ENCODE results near the gene BZW1. TPM values are rescaled to one million over a fixed set of nuclear protein-coding genes. Genes with fewer than 3 reads are reported as not detected.
A peak's percentile ranks its signal among the peaks of the same experiment; 100 is the strongest.
"Not testable (repeated sequence)": the region's sequence is repeated elsewhere in the genome, so short reads cannot be mapped to it uniquely, and the experiment has no call there.

BZW1 gene
- total and polyA plus RNA-seq, 7 donors: 52.5 to 223 (median 120) TPM

- Histone ChIP-seq H3K4me1 (no peaks in the 10 kb centered on the region), H3K4me3 (no peak overlapping the region), H3K9me3 (no peaks in the 10 kb centered on the region), H3K27ac (no peak overlapping the region), H3K36me3 (ENCODE audit: insufficient read depth in 1 of 2, low read depth in 1 of 2) (no peaks in the 10 kb centered on the region), H3K27me3 (ENCODE audit: insufficient read depth in 3 of 3, low read length in 2 of 3) (no peaks in the 10 kb centered on the region)
- DNase-seq (no peak), ATAC-seq (no peak)
- WGBS, 3 donors: 85 to 96% (median 94%) methylated on average over 2 of the region's 2 CpGs
- intact Hi-C loops (cut with DNase I): no loop called here
- TF ChIP-seq CTCF (IDR thresholded peaks at IDR 0.05): no peak
Measured at GRCh38 chr2:200800458-200800857, 11.3 kb upstream of the BZW1 start.

DNA sequence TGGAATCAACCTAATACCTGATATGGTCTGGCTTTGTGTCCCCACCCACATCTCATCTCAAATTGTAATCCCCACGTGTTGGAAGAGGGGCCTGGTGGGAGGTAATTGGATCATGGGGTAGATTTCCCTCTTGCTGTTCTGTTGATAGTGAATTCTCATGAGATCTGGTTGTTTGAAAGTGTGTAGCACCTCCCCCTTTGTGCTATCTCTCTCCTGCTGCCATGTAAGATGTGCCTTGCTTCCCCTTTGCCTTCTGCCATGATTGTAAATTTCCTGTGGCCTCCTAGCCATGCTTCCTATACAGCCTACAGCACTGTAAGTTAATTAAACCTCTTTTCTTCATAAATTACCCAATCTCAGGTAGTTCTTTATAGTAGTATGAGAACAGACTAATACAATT is 10.3 kb upstream of the BZW1 start:
- DNase-seq, ATAC-seq: not testable (repeated sequence)
- WGBS, 3 donors: no CpG with 5 or more reads among the region's 1 CpG

DNA sequence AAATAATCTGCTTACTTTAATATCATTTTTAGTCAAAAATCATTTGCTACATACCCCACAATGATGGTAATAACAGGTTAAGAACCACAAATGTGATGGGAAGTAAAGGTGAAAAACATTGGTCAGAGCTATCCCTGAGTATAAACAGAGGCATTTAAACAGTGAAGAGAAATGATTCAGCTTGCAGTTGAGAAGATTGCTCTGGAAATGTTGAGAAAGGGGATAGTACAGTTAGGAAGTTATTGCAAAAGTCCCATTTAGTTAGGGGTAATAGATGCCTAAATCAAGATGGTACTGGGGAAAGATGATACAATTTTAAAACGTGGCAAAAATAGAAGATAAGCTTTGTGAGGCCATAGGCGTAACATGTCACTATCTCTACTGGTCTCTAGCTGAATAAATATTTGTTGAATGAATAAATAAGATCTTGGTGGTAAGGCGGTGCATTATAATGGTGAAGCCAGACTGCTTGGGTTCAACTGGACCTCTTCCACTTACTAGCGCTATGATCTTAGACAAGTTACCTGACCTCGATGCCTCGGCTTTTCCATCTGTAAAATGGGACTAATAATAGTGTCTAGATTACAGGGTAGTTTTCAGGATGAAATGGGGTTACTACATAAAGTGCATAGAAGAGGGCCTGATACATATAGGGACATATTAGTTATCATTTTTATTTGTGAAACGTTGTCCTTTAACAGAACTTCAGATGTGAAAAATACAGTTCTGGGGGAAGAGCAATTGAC is 2.0 kb upstream of the BZW1 start:
- no peaks in the 10 kb centered on the region for H3K9me3 ChIP-seq
- 83 to 92% (median 85%) methylated on average over 7 of the region's 7 CpGs for WGBS, 3 donors
- intact Hi-C loops (cut with DNase I): loop anchor here (2.0 to 5.0 kb wide), 4 partner anchors 43 to 97 kb away; partner anchors contain the start of gene CLK1 (in 2 of the 2)
- peak overlapping the region; percentile 24 for H3K27ac ChIP-seq
- H3K4me3 ChIP-seq: no peak overlapping the region
- peaks cover 3 to 17% of the 10 kb centered on the region in 2 donors for H3K36me3 ChIP-seq (ENCODE audit: insufficient read depth in 1 of 2, low read depth in 1 of 2)
- no peak for TF ChIP-seq CTCF (IDR thresholded peaks at IDR 0.05)
- no peaks in the 10 kb centered on the region for H3K27me3 ChIP-seq (ENCODE audit: insufficient read depth in 3 of 3, low read length in 2 of 3)
- no peak for ATAC-seq
- no peak for DNase-seq
- peaks cover 32% of the 10 kb centered on the region for H3K4me1 ChIP-seq

More for the DNA sequence above, 10.3 kb upstream of the BZW1 start:
- H3K4me1 ChIP-seq; H3K4me3 ChIP-seq; H3K27me3 ChIP-seq (ENCODE audit: insufficient read depth in 3 of 3, low read length in 2 of 3); H3K9me3 ChIP-seq; H3K36me3 ChIP-seq (ENCODE audit: insufficient read depth in 1 of 2, low read depth in 1 of 2); intact Hi-C loops (cut with DNase I); H3K27ac ChIP-seq: not testable (repeated sequence)

DNA sequence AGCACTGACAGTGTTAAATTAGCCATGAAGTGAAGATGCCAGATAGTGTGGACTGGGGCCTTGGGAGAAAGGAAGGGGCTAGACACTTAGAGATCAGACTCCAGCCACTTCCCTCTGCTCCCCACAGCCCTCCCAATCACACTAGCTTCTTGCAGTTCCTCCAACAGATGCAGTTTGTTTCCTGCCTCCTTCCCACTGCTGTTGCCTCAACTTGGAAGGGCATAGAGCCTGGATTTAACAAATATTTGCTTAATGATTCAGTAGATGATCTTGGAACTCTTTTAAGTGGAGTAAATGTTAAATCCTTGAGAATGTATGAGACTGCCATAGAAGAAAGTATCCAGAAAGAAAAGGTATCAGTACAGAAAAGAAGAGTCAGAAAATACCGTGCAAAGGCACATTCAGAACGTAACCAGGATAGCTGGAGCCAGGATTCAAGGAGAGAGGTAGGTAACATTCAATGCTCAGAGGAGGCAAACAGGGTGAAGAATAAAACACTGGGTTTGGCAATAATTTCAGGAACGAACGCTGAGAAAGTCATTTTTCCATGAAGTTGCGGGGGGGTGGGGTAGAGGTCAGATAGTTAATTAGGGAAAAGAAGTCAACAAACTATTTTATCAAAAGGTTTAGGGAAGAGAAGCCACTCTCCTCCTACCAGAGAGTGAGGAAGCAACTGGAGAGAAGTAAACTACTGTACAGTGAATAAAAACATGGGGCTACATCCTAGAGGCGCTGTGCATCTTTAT is 1.3 kb upstream of the BZW1 start:
- no peak for ATAC-seq

More for the DNA sequence above, 1.3 kb upstream of the BZW1 start:
- H3K4me3 ChIP-seq: peak overlapping the region; percentile 91
- no peaks in the 10 kb centered on the region for H3K27me3 ChIP-seq (ENCODE audit: insufficient read depth in 3 of 3, low read length in 2 of 3)
- peaks cover 3 to 24% of the 10 kb centered on the region in 2 donors for H3K36me3 ChIP-seq (ENCODE audit: insufficient read depth in 1 of 2, low read depth in 1 of 2)
- intact Hi-C loops (cut with DNase I): loop anchor here (2.0 to 5.0 kb wide), 4 partner anchors 44 to 98 kb away; partner anchors contain the start of gene CLK1 (in 2 of the 2)
- DNase-seq: no peak
- H3K4me1 ChIP-seq: peaks cover 38% of the 10 kb centered on the region
- H3K9me3 ChIP-seq: no peaks in the 10 kb centered on the region
- peak overlapping the region; percentile 98 for H3K27ac ChIP-seq
- no peak for TF ChIP-seq CTCF (IDR thresholded peaks at IDR 0.05)
- 42 to 54% (median 47%) methylated on average over 6 of the region's 6 CpGs for WGBS, 3 donors
